Mucosa of descending colon (tissue), 3 donors: Measurements from ENCODE around the gene GABBR1. TPM values are rescaled to one million over a fixed set of nuclear protein-coding genes. Genes with fewer than 3 reads are reported as not detected.

ENCODE experiments used
- ATAC-seq: fragments of 200-7000 bp; cut with Tn5 transposase; one replicate; pipeline ENCODE4 v1.9.1; 2020; ENCODE audit warnings: mild to moderate bottlenecking, moderate library complexity
- DNase-seq, 3 donors: peaks; one replicate each; pipeline ENCODE4 v3.0.0-alpha.2; 2020
- H3K36me3 ChIP-seq: fragments of 200-600 bp; one replicate; pipeline ENCODE4 v1.8.0; 2021; ENCODE audit warnings: low read depth, mild to moderate bottlenecking
- H3K4me1 ChIP-seq: fragments of 200-600 bp; one replicate; pipeline ENCODE4 v1.8.0; 2021; ENCODE audit warnings: low read depth, mild to moderate bottlenecking
- H3K4me3 ChIP-seq: fragments of 200-600 bp; one replicate; pipeline ENCODE4 v1.8.0; 2021; ENCODE audit warnings: mild to moderate bottlenecking
- H3K9me3 ChIP-seq: fragments of 200-600 bp; one replicate; pipeline ENCODE4 v1.8.0; 2021; ENCODE audit warnings: mild to moderate bottlenecking
- CTCF ChIP-seq: fragments of 200-600 bp; IDR thresholded peaks from one replicate; pipeline ENCODE4 v1.8.0; 2022; ENCODE audit warnings: antibody characterized with exemption, mild to moderate bottlenecking
- intact Hi-C, 2 donors: fragments of 100-400 bp; cut with DNase I in 1 of 2; cut with micrococcal nuclease in 1 of 2; formaldehyde crosslinking; loops; one replicate each; pipeline versions ENCODE4 v1.11.0 to v1.11.1; 2022; cut with DNase I, micrococcal nuclease
- total RNA-seq, 3 donors: library from RNA; stranded (reverse); fragmentation: NEBNext Ultra II Directional in 2 of 3; extraction: Animal tissue kit (Norgen Biotek cat#: 25700) in 2 of 3; gene quantifications; one replicate each; pipeline versions ENCODE4 v1.2.1 to v1.2.4, GENCODE V29; 2021 to 2023
- donor health status: DM: no; HTN: no; CAD: no; lungs with moderate emphysema.
- donor health status: DM: no; HTN: no; CAD: no.
- donor health status: DM: no; HTN: yes; CAD: no.

The GABBR1 gene
- total RNA-seq, 3 donors from 2014 or later = 12.2 to 62.5 (median 21.8) TPM

GRCh38 chr6:29620630-29621029 is 12.4 kb downstream of the GABBR1 start:
- DNase-seq (no peak), ATAC-seq (no peak)
- Histone ChIP-seq H3K9me3 (no peaks in the 10 kb centered on the region), H3K36me3 (no peaks in the 10 kb centered on the region), H3K4me1 (no peaks in the 10 kb centered on the region), H3K4me3 (no peak overlapping the region)
- intact Hi-C loops = no loop called here
- no peak for TF ChIP-seq CTCF

GRCh38 chr6:29619578-29620160 is 13.3 kb downstream of the GABBR1 start:
- DNase-seq (no peak), ATAC-seq (no peak)
- Histone ChIP-seq H3K4me3 (no peak overlapping the region), H3K36me3 (no peaks in the 10 kb centered on the region), H3K9me3 (no peaks in the 10 kb centered on the region), H3K4me1 (no peaks in the 10 kb centered on the region)
- TF ChIP-seq CTCF = no peak
- intact Hi-C loops = no loop called here

- Histone ChIP-seq H3K4me3 (no peak overlapping the region), H3K9me3 (no peaks in the 10 kb centered on the region), H3K36me3 (no peaks in the 10 kb centered on the region), H3K4me1 (no peaks in the 10 kb centered on the region)
- intact Hi-C loops = no loop called here
- TF ChIP-seq CTCF = no peak
- ATAC-seq (no peak), DNase-seq (no peak)
These were observed 15.0 kb downstream of the GABBR1 start for GRCh38 chr6:29617782-29618554.

GRCh38 chr6:29611426-29611825 is 21.6 kb downstream of the GABBR1 start:
- H3K4me3 ChIP-seq = no peak overlapping the region
- no peak for TF ChIP-seq CTCF

GRCh38 chr6:29610540-29610939 is 22.4 kb downstream of the GABBR1 start:
- no peaks in the 10 kb centered on the region for H3K9me3 ChIP-seq
- intact Hi-C loops = no loop called here
- ATAC-seq = no peak
- no peak for DNase-seq
- no peak overlapping the region for H3K4me3 ChIP-seq
- no peak for TF ChIP-seq CTCF
- no peaks in the 10 kb centered on the region for H3K4me1 ChIP-seq
- H3K36me3 ChIP-seq = no peaks in the 10 kb centered on the region

More at GRCh38 chr6:29611426-29611825, 21.6 kb downstream of the GABBR1 start:
- ATAC-seq (no peak), DNase-seq (no peak)
- H3K9me3 ChIP-seq = no peaks in the 10 kb centered on the region
- H3K4me1 ChIP-seq = no peaks in the 10 kb centered on the region
- intact Hi-C loops = no loop called here
- no peaks in the 10 kb centered on the region for H3K36me3 ChIP-seq
